Hepatocyte (in vitro differentiated cells): Measurements from ENCODE around the gene CD58. TPM values are rescaled to one million over a fixed set of nuclear protein-coding genes. Genes with fewer than 3 reads are reported as not detected.

Source experiments
- DNase-seq: peaks from one replicate; pipeline ENCODE4 v3.0.0-alpha.2; 2016; ENCODE audit warnings: low spot score
- H2AFZ ChIP-seq: fragments of 200-600 bp; sonication (generic); 2 replicates; pipeline ENCODE4 v1.6.0; 2016; ENCODE audit warnings: antibody characterized with exemption, mild to moderate bottlenecking
- H3K27ac ChIP-seq: fragments of 200-600 bp; sonication (generic); 2 replicates; pipeline ENCODE4 v1.5.1; 2016; ENCODE audit warnings: mild to moderate bottlenecking
- H3K27me3 ChIP-seq: fragments of 200-600 bp; sonication (generic); 2 replicates; pipeline ENCODE4 v1.6.1; 2016
- H3K36me3 ChIP-seq: fragments of 200-600 bp; sonication (generic); replicated peaks from 2 replicates; pipeline ENCODE4 v1.5.1; 2016; ENCODE audit warnings: low read depth; ENCODE audit not compliant: insufficient read depth
- H3K4me1 ChIP-seq: fragments of 200-600 bp; sonication (generic); 2 replicates; pipeline ENCODE4 v1.5.1; 2016; ENCODE audit warnings: mild to moderate bottlenecking, moderate library complexity; ENCODE audit not compliant: insufficient read depth
- H3K4me2 ChIP-seq: fragments of 200-600 bp; sonication (generic); 2 replicates; pipeline ENCODE4 v1.6.0; 2016
- H3K4me3 ChIP-seq: fragments of 200-600 bp; sonication (generic); 2 replicates; pipeline ENCODE4 v1.5.1; 2016; ENCODE audit warnings: mild to moderate bottlenecking
- H3K79me2 ChIP-seq: fragments of 200-600 bp; sonication (generic); 2 replicates; pipeline ENCODE4 v1.6.0; 2017; ENCODE audit warnings: mild to moderate bottlenecking
- H3K9me2 ChIP-seq: fragments of 200-600 bp; sonication (generic); replicated peaks from 2 replicates; pipeline ENCODE4 v1.6.0; 2017; ENCODE audit warnings: mild to moderate bottlenecking; ENCODE audit not compliant: insufficient read depth
- H3K9me3 ChIP-seq: fragments of 200-600 bp; sonication (generic); 2 replicates; pipeline ENCODE4 v1.5.1; 2016; ENCODE audit warnings: low read depth, mild to moderate bottlenecking
- H4K20me1 ChIP-seq: fragments of 200-600 bp; sonication (generic); 2 replicates; pipeline ENCODE4 v1.6.0; 2016; ENCODE audit warnings: mild to moderate bottlenecking; ENCODE audit not compliant: insufficient read depth, poor library complexity, severe bottlenecking
- CTCF ChIP-seq: fragments of 200-600 bp; sonication (generic); IDR thresholded peaks from 2 replicates; pipeline ENCODE4 v1.5.1; 2016; ENCODE audit warnings: antibody characterized with exemption, mild to moderate bottlenecking; ENCODE audit not compliant: poor library complexity
- EZH2 ChIP-seq: fragments of 200-600 bp; sonication (generic); IDR thresholded peaks from 2 replicates; pipeline ENCODE4 v1.6.1; 2016; ENCODE audit warnings: antibody characterized with exemption, mild to moderate bottlenecking, borderline replicate concordance
- EZH2phosphoT487 ChIP-seq: fragments of 200-600 bp; sonication (generic); IDR thresholded peaks from one replicate; pipeline ENCODE4 v1.6.1; 2018; ENCODE audit warnings: antibody characterized with exemption, mild to moderate bottlenecking, low read depth, moderate library complexity; ENCODE audit not compliant: unreplicated experiment, severe bottlenecking
- WGBS: methylation state at CpG from one replicate; pipeline ENCODE4 v1.1.6; 2016; ENCODE audit warnings: low lambda C conversion rate; ENCODE audit errors: missing lambda C conversion rate; 5-methylcytosine and 5-hydroxymethylcytosine counted together
- polyA plus RNA-seq: library from polyadenylated mRNA; unstranded; fragments of >200 nt; fragmentation: Nextera tagmentation; extraction: Ambion mirVana; gene quantifications from 2 replicates; pipeline ENCODE4 v1.2.1, GENCODE V29; 2016
- total RNA-seq: library from RNA; depleted of rRNA; stranded (reverse); fragments of >200 nt; gene quantifications from 2 replicates; pipeline ENCODE4 v1.2.3, GENCODE V29; 2014

Gene CD58
- total and polyA plus RNA-seq, 2 experiments from 2014 or later = 14.4 to 26.9 TPM

GRCh38 chr1:116477429-116477828 lies 93.4 kb downstream of the CD58 start:
- Histone ChIP-seq H3K9me2 (no peaks in the 10 kb centered on the region), H3K4me2 (peak overlapping the region; percentile 3), H3K36me3 (no peaks in the 10 kb centered on the region), H3K9me3 (no peaks in the 10 kb centered on the region), H4K20me1 (no peaks in the 10 kb centered on the region), H3K27ac (peak overlapping the region; percentile 99), H2AFZ (no peak overlapping the region), H3K27me3 (no peaks in the 10 kb centered on the region), H3K79me2 (peaks cover 14% of the 10 kb centered on the region), H3K4me1 (peaks cover 72% of the 10 kb centered on the region), H3K4me3 (no peak overlapping the region)
- 48% methylated on average over 3 of the region's 3 CpGs for WGBS
- DNase-seq = peak; percentile 48
- TF ChIP-seq CTCF (no peak), EZH2 (no peak), EZH2phosphoT487 (no peak)

GRCh38 chr1:116476321-116476720 lies 94.5 kb downstream of the CD58 start:
- Histone ChIP-seq H3K9me2 (no peaks in the 10 kb centered on the region), H3K4me3 (no peak overlapping the region), H3K9me3 (no peaks in the 10 kb centered on the region), H2AFZ (no peak overlapping the region), H3K4me2 (peak overlapping the region; percentile 53), H3K79me2 (peaks cover 14% of the 10 kb centered on the region), H3K36me3 (no peaks in the 10 kb centered on the region), H3K4me1 (peaks cover 72% of the 10 kb centered on the region), H4K20me1 (no peaks in the 10 kb centered on the region), H3K27me3 (no peaks in the 10 kb centered on the region), H3K27ac (peak overlapping the region; percentile 99)
- TF ChIP-seq EZH2 (no peak), EZH2phosphoT487 (no peak), CTCF (no peak)
- WGBS = 61% methylated on average over 3 of the region's 3 CpGs
- DNase-seq = peak; percentile 70

GRCh38 chr1:116475850-116476218 lies 95.0 kb downstream of the CD58 start:
- no peaks in the 10 kb centered on the region for H3K9me2 ChIP-seq
- DNase-seq = no peak
- H3K9me3 ChIP-seq = no peaks in the 10 kb centered on the region
- no peaks in the 10 kb centered on the region for H4K20me1 ChIP-seq
- TF ChIP-seq EZH2 (no peak), CTCF (no peak), EZH2phosphoT487 (no peak)
- H3K4me3 ChIP-seq = no peak overlapping the region
- peaks cover 17% of the 10 kb centered on the region for H3K79me2 ChIP-seq
- 84% methylated on average over 7 of the region's 7 CpGs for WGBS
- no peak overlapping the region for H2AFZ ChIP-seq
- H3K27me3 ChIP-seq = no peaks in the 10 kb centered on the region
- H3K36me3 ChIP-seq = no peaks in the 10 kb centered on the region
- peak overlapping the region; percentile 99 for H3K27ac ChIP-seq
- peak overlapping the region; percentile 53 for H3K4me2 ChIP-seq
- peaks cover 72% of the 10 kb centered on the region for H3K4me1 ChIP-seq
